Sigmoid colon (tissue), 7 donors: ENCODE results near the gene PALM. TPM values are rescaled to one million over a fixed set of nuclear protein-coding genes. Genes with fewer than 3 reads are reported as not detected.
A peak's percentile ranks its signal among the peaks of the same experiment; 100 is the strongest.

Experiments
- DNase-seq: peaks from one replicate; pipeline ENCODE4 v3.0.0-alpha.2; 2019
- H3K27ac ChIP-seq, 4 donors: fragments of 200-600 bp; sonication (generic); one replicate each; pipeline ENCODE4 v1.5.1; 2016 to 2019; ENCODE audit warnings: mild to moderate bottlenecking in 1 of 4
- H3K27me3 ChIP-seq, 3 donors: fragments of 200-600 bp; sonication (generic); one replicate each; pipeline ENCODE4 v1.5.1; 2019; ENCODE audit warnings: mild to moderate bottlenecking in 1 of 3
- H3K36me3 ChIP-seq, 4 donors: fragments of 200-600 bp; sonication (generic); one replicate each; pipeline ENCODE4 v1.5.1; 2016 to 2019
- H3K4me1 ChIP-seq, 4 donors: fragments of 200-600 bp; sonication (generic); one replicate each; pipeline ENCODE4 v1.5.1; 2017 to 2019
- H3K4me3 ChIP-seq, 4 donors: fragments of 200-600 bp; sonication (generic); one replicate each; pipeline ENCODE4 v1.5.1; 2017 to 2019; ENCODE audit warnings: mild to moderate bottlenecking in 2 of 4, moderate library complexity in 1 of 4
- H3K9me3 ChIP-seq, 4 donors: fragments of 200-600 bp in 3 of 4; sonication (generic) in 3 of 4; one replicate each; pipeline versions ENCODE4 v1.5.1 to v1.6.1; 2013 to 2019
- CTCF ChIP-seq, 4 experiments: fragments of 450-650 bp in 3 of 4; fragments of 200-600 bp in 1 of 4; IDR thresholded peaks; one replicate each; pipeline ENCODE4 v1.5.1; 2016 to 2019; ENCODE audit warnings: antibody characterized with exemption in 4 of 4, mild to moderate bottlenecking in 3 of 4, moderate library complexity in 2 of 4
- EP300 ChIP-seq, 4 donors: sonication (generic); formaldehyde crosslinking; IDR thresholded peaks; one replicate each; pipeline ENCODE4 v1.6.1; 2017; ENCODE audit warnings: antibody characterized with exemption in 4 of 4
- POLR2A ChIP-seq, 2 donors: fragments of 450-650 bp; IDR thresholded peaks; one replicate each; pipeline ENCODE4 v1.6.1; 2016; ENCODE audit warnings: antibody characterized with exemption in 2 of 2, mild to moderate bottlenecking in 2 of 2, moderate library complexity in 2 of 2
- POLR2AphosphoS5 ChIP-seq, 4 donors: sonication (generic); formaldehyde crosslinking; IDR thresholded peaks; one replicate each; pipeline ENCODE4 v1.6.1; 2017; ENCODE audit warnings: antibody characterized with exemption in 4 of 4
- WGBS, 2 donors: extraction: QIAGEN DNeasy Blood & Tissue Kit; methylation state at CpG; one replicate each; pipeline ENCODE4 v1.1.7; 2013; 5-methylcytosine and 5-hydroxymethylcytosine counted together
- intact Hi-C: fragments of 100-400 bp; cut with DNase I; formaldehyde crosslinking; loops from one replicate; pipeline ENCODE4 v1.15.1; 2023
- polyA plus RNA-seq, 3 donors: library from polyadenylated mRNA; stranded (reverse); fragments of 200-250 nt; gene quantifications; one replicate each; pipeline ENCODE4 v1.2.3, GENCODE V29; 2013
- total RNA-seq, 4 donors: library from RNA; depleted of rRNA; stranded (reverse); fragments of >200 nt; gene quantifications; one replicate each; pipeline ENCODE4 v1.1.0, GENCODE V29; 2016
- donor health status: healthy with polysubstance abuse.
- donor health status: Bipolar disorder and iron deficiency.
- donor health status: healthy.

PALM gene
- total and polyA plus RNA-seq, 7 donors, result 3.0 to 91.4 (median 30.4) TPM

DNA sequence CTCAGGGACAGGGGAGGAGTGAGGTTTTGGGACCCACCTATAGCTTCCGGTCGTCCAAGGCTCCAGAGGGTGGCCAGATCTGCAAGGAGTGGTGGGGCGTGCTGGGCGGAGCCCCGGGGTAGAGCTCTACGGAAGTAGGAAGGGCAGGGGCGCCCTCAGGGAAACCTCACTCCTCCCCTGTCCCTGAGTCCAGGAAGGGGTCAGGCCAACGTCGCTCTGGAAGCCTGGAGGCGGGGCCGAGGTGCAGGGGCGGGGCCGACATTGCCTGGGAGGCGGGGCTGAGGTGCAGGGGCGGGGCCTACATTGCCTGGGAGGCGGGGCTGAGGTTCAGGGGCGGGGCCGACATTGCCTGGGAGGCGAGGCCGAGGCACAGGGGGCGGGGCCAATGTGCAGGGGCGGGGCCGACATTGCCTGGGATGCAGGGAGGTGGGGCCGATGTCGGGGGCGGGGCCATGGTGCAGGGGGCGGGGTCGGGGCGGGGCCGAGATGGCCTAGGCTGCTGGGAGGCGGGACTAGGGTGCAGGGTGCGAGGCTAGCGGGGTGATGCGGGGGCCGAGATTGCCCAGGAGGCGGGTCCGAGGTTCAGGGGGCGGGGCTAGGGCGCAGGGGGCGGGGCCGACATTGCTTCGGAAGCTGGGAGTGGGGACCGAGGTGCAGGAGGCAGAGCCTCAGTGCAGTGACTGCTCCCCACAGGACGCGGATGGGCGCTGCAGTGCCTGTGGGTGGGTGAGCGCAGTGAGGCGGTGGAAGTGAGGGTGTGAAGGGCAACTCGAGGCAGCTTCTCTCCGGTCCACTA lies 4.9 kb upstream of the PALM start:
- peaks cover 0 to 28% (median 19%) of the 10 kb centered on the region in 3 donors for H3K27me3 ChIP-seq
- no peaks in the 10 kb centered on the region for H3K9me3 ChIP-seq
- peak; percentile 92 for DNase-seq
- 5 to 8% methylated on average over 50 of the region's 50 CpGs for WGBS, 2 donors
- H3K4me3 ChIP-seq, result peak overlapping the region in 3 of 4 donors; percentile 7 to 30 (median 18)
- intact Hi-C loops, result no loop called here
- H3K36me3 ChIP-seq, result no peaks in the 10 kb centered on the region
- TF ChIP-seq POLR2AphosphoS5 (IDR thresholded peaks at IDR 0.05) (peak in 1 of 4 donors; percentile 55), EP300 (IDR thresholded peaks at IDR 0.05) (no peak)
- peaks cover 0 to 27% (median 12%) of the 10 kb centered on the region in 4 donors for H3K4me1 ChIP-seq
- H3K27ac ChIP-seq, result peak overlapping the region in 1 of 4 donors; percentile 38

DNA sequence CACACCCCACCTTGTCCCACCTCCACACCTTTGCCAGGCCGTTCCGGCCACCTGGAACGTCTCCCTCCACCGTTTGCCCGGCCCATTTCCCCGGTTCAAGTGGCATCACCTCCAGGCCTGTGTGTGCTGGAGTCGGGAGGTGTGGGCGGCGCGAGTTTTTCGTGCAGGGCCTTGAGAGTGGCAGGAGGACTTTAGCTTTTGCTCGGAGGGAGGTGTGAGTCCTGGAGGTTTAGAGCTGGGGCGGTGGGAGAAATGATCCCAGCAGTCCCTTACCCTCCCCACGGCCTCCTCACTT lies 4.3 kb upstream of the PALM start:
- peaks cover 0 to 27% (median 12%) of the 10 kb centered on the region in 4 donors for H3K4me1 ChIP-seq
- H3K27me3 ChIP-seq, result peaks cover 0 to 24% (median 19%) of the 10 kb centered on the region in 3 donors
- H3K4me3 ChIP-seq, result peak overlapping the region in 1 of 4 donors; percentile 22
- no peaks in the 10 kb centered on the region for H3K36me3 ChIP-seq
- H3K27ac ChIP-seq, result no peak overlapping the region
- no peak for TF ChIP-seq EP300 (IDR thresholded peaks at IDR 0.05)
- no peak for TF ChIP-seq POLR2A (IDR thresholded peaks at IDR 0.05)
- TF ChIP-seq CTCF (IDR thresholded peaks at IDR 0.05), result no peak
- no peak for TF ChIP-seq POLR2AphosphoS5 (IDR thresholded peaks at IDR 0.05)
- DNase-seq, result no peak
- intact Hi-C loops, result no loop called here
- 14 to 25% methylated on average over 14 of the region's 14 CpGs for WGBS, 2 donors
- no peaks in the 10 kb centered on the region for H3K9me3 ChIP-seq

DNA sequence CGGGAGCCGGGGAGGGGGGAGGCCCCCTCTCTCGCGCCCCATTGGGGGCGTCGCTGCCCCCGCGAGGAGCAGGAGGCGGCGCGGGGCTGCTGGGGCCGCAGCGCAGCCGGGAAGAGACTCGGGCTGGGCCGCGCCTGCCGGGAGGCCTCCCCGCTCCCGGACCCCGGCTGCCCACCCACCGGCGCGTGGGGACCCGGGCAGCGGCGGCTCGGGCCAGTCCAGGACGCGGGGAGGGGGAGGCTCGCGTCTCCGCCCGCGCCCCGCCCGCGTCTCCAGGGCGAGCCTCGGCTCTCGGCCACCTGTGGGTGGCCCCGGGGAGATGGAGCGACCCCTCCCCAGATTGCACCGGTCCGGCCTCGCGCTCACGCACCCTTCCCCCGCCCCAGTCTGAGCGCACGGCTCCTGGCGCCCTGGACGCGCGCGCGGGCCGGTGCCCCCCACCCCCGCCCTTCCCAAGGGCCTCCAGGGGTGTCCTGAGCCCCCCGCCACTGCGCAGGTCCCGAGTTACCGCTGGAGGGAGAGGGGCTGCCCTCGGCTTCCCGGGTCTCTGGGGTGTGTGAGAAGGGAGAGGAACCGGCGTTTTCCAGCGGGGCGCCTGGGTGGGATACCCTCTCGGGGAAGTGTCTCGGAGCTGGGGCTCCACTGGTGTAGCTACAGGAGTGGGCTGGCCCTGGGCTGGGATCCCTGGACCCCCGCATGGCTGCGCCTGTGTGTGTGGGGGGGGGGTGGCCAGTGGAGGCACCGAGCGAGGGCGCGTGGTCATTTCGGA lies 645 bp downstream of the PALM start:
- Histone ChIP-seq H3K27ac (peak overlapping the region; percentile 80 to 82 (median 82)), H3K4me1 (peaks cover 0 to 32% (median 22%) of the 10 kb centered on the region in 4 donors), H3K4me3 (peak overlapping the region; percentile 68 to 95 (median 84)), H3K27me3 (peaks cover 0 to 3% (median 0%) of the 10 kb centered on the region in 3 donors), H3K36me3 (no peaks in the 10 kb centered on the region), H3K9me3 (no peaks in the 10 kb centered on the region)
- intact Hi-C loops, result loop anchor here (2.0 kb wide), 2 partner anchors 29 to 47 kb away; partner anchors contain the start of gene RNF126
- DNase-seq, result no peak
- TF ChIP-seq CTCF (IDR thresholded peaks at IDR 0.05) (no peak), EP300 (IDR thresholded peaks at IDR 0.05) (no peak), POLR2AphosphoS5 (IDR thresholded peaks at IDR 0.05) (no peak), POLR2A (IDR thresholded peaks at IDR 0.05) (no peak)
- 5% methylated on average over 78 of the region's 78 CpGs for WGBS, 2 donors

DNA sequence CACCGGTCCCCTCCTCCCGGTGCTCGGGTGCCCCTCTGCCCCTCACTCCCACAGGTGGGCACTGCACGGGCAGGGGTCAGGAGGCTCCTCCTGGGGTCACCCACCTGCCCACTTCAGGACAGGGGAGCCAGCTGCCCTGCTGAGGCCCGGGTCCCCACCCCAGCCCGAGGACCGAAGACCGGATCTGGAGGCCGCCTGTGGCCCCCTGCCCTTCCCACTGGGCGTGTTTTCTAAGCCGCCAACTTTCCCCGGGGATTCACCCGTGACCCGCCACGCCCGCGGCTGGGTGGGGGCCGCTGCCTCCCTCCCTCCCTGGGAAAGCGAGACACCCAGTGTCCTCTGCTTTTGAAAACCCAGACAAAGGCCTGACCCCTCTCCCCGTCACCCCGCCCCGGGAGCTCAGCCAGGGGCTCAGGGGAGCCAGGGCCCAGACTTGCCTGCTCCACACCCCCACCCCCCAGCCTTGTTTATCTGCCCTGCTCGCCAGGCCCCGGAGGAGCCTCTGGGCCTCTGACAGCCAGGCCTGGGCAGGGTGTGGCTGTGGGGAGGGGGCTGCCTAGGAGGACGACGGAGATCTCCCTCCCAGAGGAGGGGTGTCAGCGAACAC lies 1.3 kb downstream of the PALM start:
- intact Hi-C loops, result loop anchor here (2.0 kb wide), 3 partner anchors 23 to 47 kb away; partner anchors contain the start of gene RNF126
- Histone ChIP-seq H3K4me3 (peak overlapping the region; percentile 68 to 95 (median 84)), H3K36me3 (no peaks in the 10 kb centered on the region), H3K27me3 (no peaks in the 10 kb centered on the region), H3K27ac (peak overlapping the region; percentile 80 to 82 (median 82)), H3K9me3 (no peaks in the 10 kb centered on the region), H3K4me1 (peaks cover 0 to 29% (median 21%) of the 10 kb centered on the region in 4 donors)
- DNase-seq, result peak; percentile 82
- WGBS, 2 donors, result 12 to 36% methylated on average over 27 of the region's 27 CpGs
- no peak for TF ChIP-seq CTCF (IDR thresholded peaks at IDR 0.05)
- TF ChIP-seq EP300 (IDR thresholded peaks at IDR 0.05), result no peak
- no peak for TF ChIP-seq POLR2A (IDR thresholded peaks at IDR 0.05)
- TF ChIP-seq POLR2AphosphoS5 (IDR thresholded peaks at IDR 0.05), result peak; percentile 20 to 41 (median 26)
